ENCODE results near the gene DHX15. TPM values are rescaled to one million over a fixed set of nuclear protein-coding genes. Genes with fewer than 3 reads are reported as not detected.

The DHX15 gene
- total and polyA plus RNA-seq, 10 of the 15 experiments (the other 5 are each of a cell fraction or from before 2014, with no cell fraction given) = 166 to 269 (median 184) TPM

DNA sequence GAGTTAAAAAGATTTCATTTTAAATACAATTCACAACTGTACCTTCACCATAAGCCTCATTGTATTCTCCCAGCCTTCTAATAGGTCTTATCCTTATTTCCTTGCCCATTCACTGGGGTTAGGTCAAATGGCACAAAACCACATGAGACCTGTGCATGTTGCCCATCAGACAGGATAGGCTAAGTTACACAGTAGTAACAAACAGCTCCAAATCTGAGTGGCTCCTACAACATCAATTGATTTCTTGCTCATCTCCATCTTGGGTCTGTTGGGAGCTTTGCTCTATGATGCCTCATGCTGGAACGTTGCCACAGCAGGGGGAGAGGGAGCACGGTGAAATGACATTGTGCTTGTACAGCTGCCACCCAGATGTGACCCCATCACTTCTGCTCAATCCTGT, 70.6 kb downstream of the DHX15 start:
- H3K27ac ChIP-seq (ENCODE audit: control insufficient read depth, insufficient read depth) = no peak overlapping the region
- no peaks in the 10 kb centered on the region for H3K79me2 ChIP-seq (ENCODE audit: control insufficient read depth, insufficient read depth, low read length)
- peaks cover 0 to 4% of the 10 kb centered on the region in 2 experiments; a peak in 1 of 4 replicates for H3K36me3 ChIP-seq (ENCODE audit: control insufficient read depth in 2 of 2, insufficient read depth in 2 of 2, low read length in 1 of 2)
- DNase-seq (ENCODE audit: low read depth, low spot score) (no peak), ATAC-seq (no peak), FAIRE-seq (no peak)
- H3K4me2 ChIP-seq (ENCODE audit: control insufficient read depth, insufficient read depth) = no peak overlapping the region
- WGBS (ENCODE audit: insufficient coverage, insufficient replicate concordance, low lambda C conversion rate, missing lambda C conversion rate) = 97% methylated on average over 2 of the region's 2 CpGs
- no peaks in the 10 kb centered on the region for H3K9me3 ChIP-seq (replicated peaks; ENCODE audit: control insufficient read depth, insufficient read depth, low read length)
- intact Hi-C loops (cut with micrococcal nuclease; ENCODE audit: unreplicated experiment) = no loop called here
- RAD21 ChIA-PET (ENCODE audit: unreplicated experiment) = no interaction called here
- no peak overlapping the region for H2AFZ ChIP-seq (ENCODE audit: control insufficient read depth, low read depth, low read length)
- POLR2A ChIA-PET = no interaction called here
- TF ChIP-seq KLF5 (IDR thresholded peaks at IDR 0.05; ENCODE audit: partially characterized antibody) (no peak), CEBPB (IDR thresholded peaks at IDR 0.05; ENCODE audit: borderline replicate concordance in 1 of 2, low read depth in 2 of 2, low read length in 2 of 2) (no peak), ELK1 (IDR thresholded peaks at IDR 0.05; ENCODE audit: low read depth, low read length) (no peak), RBBP5 (conservative IDR thresholded peaks at IDR 0.05) (no peak), MTA2 (IDR thresholded peaks at IDR 0.05; ENCODE audit: low read depth) (no peak)
- TF ChIP-seq, protein P1, sequence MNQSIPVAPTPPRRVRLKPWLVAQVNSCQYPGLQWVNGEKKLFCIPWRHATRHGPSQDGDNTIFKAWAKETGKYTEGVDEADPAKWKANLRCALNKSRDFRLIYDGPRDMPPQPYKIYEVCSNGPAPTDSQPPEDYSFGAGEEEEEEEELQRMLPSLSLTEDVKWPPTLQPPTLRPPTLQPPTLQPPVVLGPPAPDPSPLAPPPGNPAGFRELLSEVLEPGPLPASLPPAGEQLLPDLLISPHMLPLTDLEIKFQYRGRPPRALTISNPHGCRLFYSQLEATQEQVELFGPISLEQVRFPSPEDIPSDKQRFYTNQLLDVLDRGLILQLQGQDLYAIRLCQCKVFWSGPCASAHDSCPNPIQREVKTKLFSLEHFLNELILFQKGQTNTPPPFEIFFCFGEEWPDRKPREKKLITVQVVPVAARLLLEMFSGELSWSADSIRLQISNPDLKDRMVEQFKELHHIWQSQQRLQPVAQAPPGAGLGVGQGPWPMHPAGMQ (IDR thresholded peaks at IDR 0.05; ENCODE audit: borderline replicate concordance) = no peak
- no TSS peak for BruUV-seq (replicated peaks)
- no peak overlapping the region for H3K9ac ChIP-seq (ENCODE audit: control insufficient read depth, insufficient read depth, low read length)
- H3K4me1 ChIP-seq (ENCODE audit: control insufficient read depth, insufficient read depth, low read length) = no peaks in the 10 kb centered on the region
- CTCF ChIA-PET = interaction anchor here (1.0 to 1.6 kb wide), 2 partner anchors 11 to 25 kb away, joined by 3 to 5 read pairs; no protein-coding TSS in a partner anchor
- H4K20me1 ChIP-seq (ENCODE audit: control insufficient read depth, insufficient read depth) = no peaks in the 10 kb centered on the region
- no peaks in the 10 kb centered on the region for H3K27me3 ChIP-seq (replicated peaks in 1 of 2; ENCODE audit: control insufficient read depth in 2 of 2, insufficient read depth in 2 of 2, low read length in 1 of 2)
- H3K4me3 ChIP-seq = no peak overlapping the region
- in situ Hi-C loops (cut with MboI) = no loop called here
- SMC1A ChIA-PET (ENCODE audit: uncharacterized antibody, unreplicated experiment) = interaction anchor here (1.0 kb wide), 1 partner anchor 30 kb away, joined by 3 read pairs; no protein-coding TSS in a partner anchor
